ENCODE data around the gene ANO8.

Gene ANO8

GRCh38 chr19:17347361-17347760 lies 12.7 kb upstream of the ANO8 start:
- DNase-seq: no peak

GRCh38 chr19:17346109-17346671 lies 11.5 kb upstream of the ANO8 start:
- peak; percentile 75 for DNase-seq

- no peak for DNase-seq
These were observed 7.2 kb upstream of the ANO8 start for GRCh38 chr19:17341845-17342244.

GRCh38 chr19:17341386-17341785 lies 6.7 kb upstream of the ANO8 start:
- no peak for DNase-seq

GRCh38 chr19:17340871-17341357 lies 6.3 kb upstream of the ANO8 start:
- DNase-seq: no peak

GRCh38 chr19:17340302-17340870 lies 5.7 kb upstream of the ANO8 start:
- no peak for DNase-seq

- DNase-seq: peak; percentile 27
These were observed 4.6 kb upstream of the ANO8 start for GRCh38 chr19:17339088-17339741.

- no peak for DNase-seq
These were observed 3.9 kb upstream of the ANO8 start for GRCh38 chr19:17338433-17339078.

- peak; percentile 26 for DNase-seq
These were observed 3.2 kb upstream of the ANO8 start for GRCh38 chr19:17337675-17338432.

GRCh38 chr19:17336872-17337674 lies 2.4 kb upstream of the ANO8 start, which contains the start of gene GTPBP3:
Gene GTPBP3 (plus strand): TSS chr19:17337553. CDS start chr19:17337612, 59 bp downstream.
- DNase-seq: peak; percentile 98

- no peak for DNase-seq
These were observed 920 bp upstream of the ANO8 start for GRCh38 chr19:17335575-17335974.

GRCh38 chr19:17333611-17334413 lies 843 bp downstream of the ANO8 start:
- peak; percentile 75 for DNase-seq

- DNase-seq: peak; percentile 55
These were observed 1.7 kb downstream of the ANO8 start for GRCh38 chr19:17332677-17333581.

- DNase-seq: no peak
These were observed 2.3 kb downstream of the ANO8 start for GRCh38 chr19:17332360-17332676.

- no peak for DNase-seq
These were observed 3.6 kb downstream of the ANO8 start for GRCh38 chr19:17331045-17331558.

GRCh38 chr19:17330262-17331044 lies 4.2 kb downstream of the ANO8 start:
- no peak for DNase-seq

- no peak for DNase-seq
These were observed 5.0 kb downstream of the ANO8 start for GRCh38 chr19:17329366-17330261.
